GM12891 (cell line): ENCODE results near the gene DCUN1D4.
A peak's percentile ranks its signal among the peaks of the same experiment; 100 is the strongest.
"Not testable (repeated sequence)": the region's sequence is repeated elsewhere in the genome, so short reads cannot be mapped to it uniquely, and the experiment has no call there.

Source experiments
- DNase-seq: peaks from one replicate; pipeline ENCODE4 v3.0.0; 2011; ENCODE audit warnings: low spot score; ENCODE audit not compliant: insufficient read length
- FAIRE-seq: peaks from 2 replicates; lab custom pipeline; 2011; peaks lifted over from hg19 to GRCh38; lab: Jason Lieb, UNC
- PAX5 ChIP-seq: IDR thresholded peaks from 2 replicates; pipeline ENCODE4 v1.6.1; 2011; ENCODE audit warnings: low read length, moderate library complexity, mild to moderate bottlenecking; ENCODE audit not compliant: insufficient read depth, severe bottlenecking
- POLR2A ChIP-seq: IDR thresholded peaks from 2 replicates; pipeline ENCODE4 v1.6.1; 2011; ENCODE audit warnings: low read depth, low read length, control low read depth
- POLR2AphosphoS5 ChIP-seq: IDR thresholded peaks from 2 replicates; pipeline ENCODE4 v1.6.1; 2011; ENCODE audit warnings: low read depth, low read length, control low read depth
- POU2F2 ChIP-seq: IDR thresholded peaks from 2 replicates; pipeline ENCODE4 v1.6.1; 2011; ENCODE audit warnings: low read depth, mild to moderate bottlenecking, control low read depth, low read length, moderate library complexity
- SPI1 ChIP-seq: IDR thresholded peaks from 2 replicates; pipeline ENCODE4 v1.6.1; 2011; ENCODE audit warnings: low read depth, low read length, control low read depth
- TAF1 ChIP-seq: IDR thresholded peaks from 2 replicates; pipeline ENCODE4 v1.6.1; 2011; ENCODE audit warnings: low read depth, low read length, control low read depth

DCUN1D4 gene

DNA sequence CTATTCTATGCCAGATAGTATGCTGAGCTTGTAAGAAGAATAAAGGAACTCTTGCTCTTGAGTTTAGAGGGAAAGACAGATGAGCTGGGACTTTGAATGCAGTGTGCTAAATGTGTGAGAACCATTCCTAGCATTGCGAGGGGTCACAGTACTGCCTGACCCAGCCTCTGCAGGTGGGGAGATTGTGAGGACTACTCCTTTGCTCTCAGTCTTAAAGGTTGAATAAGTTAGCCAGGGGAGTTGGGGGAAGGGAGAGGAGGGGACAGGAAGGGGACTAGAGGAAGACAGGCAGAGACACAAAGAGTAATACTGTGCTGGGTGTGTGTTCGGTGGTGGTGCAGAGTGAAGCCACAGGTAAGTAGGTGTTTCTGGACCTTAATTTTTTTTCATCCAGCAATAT, 41.7 kb downstream of the DCUN1D4 start:
- TF ChIP-seq POLR2A = no peak
- TF ChIP-seq TAF1 = no peak
- no peak for TF ChIP-seq POU2F2
- TF ChIP-seq PAX5 = no peak
- TF ChIP-seq POLR2AphosphoS5 = no peak
- TF ChIP-seq SPI1 = no peak
- FAIRE-seq (no peak), DNase-seq (no peak)

DNA sequence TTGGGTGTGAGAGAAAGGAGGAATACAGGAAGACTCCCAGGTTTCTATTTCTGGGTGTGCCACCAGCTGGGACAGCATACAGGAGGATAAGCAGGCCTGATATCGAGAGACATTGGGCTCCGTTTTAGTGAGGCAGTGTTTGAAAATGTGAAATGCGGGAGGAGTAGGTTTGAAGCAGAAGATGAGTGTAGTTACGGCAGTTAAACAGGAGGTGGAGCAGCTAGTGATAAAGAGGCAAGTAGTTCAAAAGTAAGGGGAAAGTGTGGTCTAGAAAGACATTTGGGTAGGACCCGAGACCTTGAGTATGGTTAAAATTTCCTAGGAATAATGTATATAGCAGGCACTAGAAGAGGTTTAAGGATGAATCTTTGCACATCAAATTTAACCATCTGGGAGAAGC, 42.4 kb downstream of the DCUN1D4 start:
- no peak for FAIRE-seq
- no peak for DNase-seq
- TF ChIP-seq POU2F2 = no peak
- TF ChIP-seq POLR2AphosphoS5 = no peak
- TF ChIP-seq PAX5 = no peak
- TF ChIP-seq TAF1 = no peak
- TF ChIP-seq SPI1 = no peak
- TF ChIP-seq POLR2A = no peak

GRCh38 chr4:51890760-51891159, 47.8 kb downstream of the DCUN1D4 start:
- DNase-seq (no peak), FAIRE-seq (no peak)
- TF ChIP-seq SPI1 (no peak), POLR2AphosphoS5 (no peak), TAF1 (no peak), POLR2A (no peak), POU2F2 (no peak), PAX5 (no peak)

GRCh38 chr4:51893402-51893801, 50.4 kb downstream of the DCUN1D4 start:
- DNase-seq, FAIRE-seq: not testable (repeated sequence)

DNA sequence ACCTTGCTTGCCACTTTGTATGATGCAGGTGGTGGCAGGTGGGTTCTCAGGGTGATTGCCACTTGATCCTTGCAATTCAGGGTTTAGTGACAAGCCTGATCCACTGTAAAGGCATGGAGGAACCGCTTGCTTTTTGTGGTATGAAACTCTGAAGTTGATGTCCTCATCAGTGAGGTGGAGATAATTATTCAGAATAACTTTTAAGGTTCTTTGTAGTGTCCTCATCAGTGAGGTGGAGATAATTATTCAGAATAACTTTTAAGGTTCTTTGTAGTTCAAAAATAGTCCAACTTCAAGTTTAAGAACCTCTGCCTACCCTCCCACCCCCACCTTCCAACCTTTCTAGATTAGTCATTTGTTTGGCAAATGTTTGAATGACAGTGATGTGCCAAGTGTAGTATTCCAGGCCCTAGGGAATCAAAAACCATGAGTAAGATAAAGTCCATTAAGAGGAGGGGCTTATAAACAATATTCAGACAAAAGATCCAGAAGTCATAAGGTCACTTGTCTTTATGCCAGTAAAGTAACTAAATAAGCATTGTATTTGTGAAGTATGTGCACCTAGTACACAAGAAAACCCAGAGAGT, 51.2 kb downstream of the DCUN1D4 start:
- DNase-seq (no peak), FAIRE-seq (no peak)
- TF ChIP-seq TAF1 (no peak), POU2F2 (no peak), SPI1 (no peak), POLR2A (no peak), PAX5 (no peak), POLR2AphosphoS5 (no peak)

DNA sequence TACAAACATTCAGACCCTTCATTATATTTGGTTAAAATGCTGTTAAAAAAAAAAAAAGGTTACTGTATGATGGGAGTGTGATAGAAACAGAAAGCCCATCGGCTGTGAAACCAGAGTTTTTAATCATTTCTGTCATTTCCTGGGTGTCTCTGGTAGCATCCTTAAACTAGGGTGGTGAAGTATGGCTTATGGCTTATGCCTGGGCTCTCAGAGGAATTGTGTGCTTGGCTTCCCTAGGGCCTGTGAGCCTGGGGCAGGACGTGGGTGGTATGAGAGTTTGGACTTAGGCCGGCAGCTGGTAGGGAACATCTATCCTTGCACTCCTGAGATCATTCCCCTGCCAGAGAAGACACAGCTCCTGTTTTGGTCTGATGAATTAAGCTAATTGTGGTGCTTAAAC, 52.2 kb downstream of the DCUN1D4 start:
- DNase-seq (no peak), FAIRE-seq (no peak)
- no peak for TF ChIP-seq PAX5
- TF ChIP-seq POLR2AphosphoS5 = no peak
- TF ChIP-seq SPI1 = no peak
- TF ChIP-seq POLR2A = no peak
- no peak for TF ChIP-seq TAF1
- TF ChIP-seq POU2F2 = no peak

GRCh38 chr4:51895816-51896408, 53.0 kb downstream of the DCUN1D4 start:
- peak; percentile 27 for DNase-seq
- FAIRE-seq = peak; percentile 74
- TF ChIP-seq PAX5 (no peak), POLR2A (no peak), POLR2AphosphoS5 (no peak), SPI1 (no peak), TAF1 (no peak), POU2F2 (no peak)

DNA sequence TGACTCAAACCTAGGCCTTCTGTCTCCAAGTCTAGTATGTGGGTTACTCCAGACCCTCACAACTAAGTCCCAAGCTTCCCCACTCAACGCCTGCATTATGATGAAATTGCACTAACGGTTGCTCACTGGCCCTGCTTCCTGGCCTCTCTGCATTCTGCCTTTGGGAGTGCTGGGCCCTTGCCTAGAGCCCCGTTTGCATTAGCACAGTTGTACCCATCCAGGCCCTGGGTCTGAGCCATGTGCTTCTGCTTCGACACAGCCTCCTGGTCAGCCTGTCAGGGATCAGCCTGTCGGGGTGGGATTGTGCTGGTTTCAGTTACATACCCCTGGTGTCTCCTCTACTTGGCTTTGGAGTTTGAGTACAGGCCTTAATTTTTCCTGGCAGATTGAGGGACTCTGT, 58.4 kb downstream of the DCUN1D4 start:
- DNase-seq (no peak), FAIRE-seq (no peak)

GRCh38 chr4:51906167-51906958, 63.4 kb downstream of the DCUN1D4 start:
- TF ChIP-seq SPI1 (peak; percentile 99), POLR2A (no peak)
- DNase-seq = no peak
- FAIRE-seq = peak; percentile 85

More for the DNA sequence above, 58.4 kb downstream of the DCUN1D4 start:
- no peak for TF ChIP-seq TAF1
- no peak for TF ChIP-seq SPI1
- TF ChIP-seq POU2F2 = no peak
- no peak for TF ChIP-seq POLR2AphosphoS5
